ENCODE measurements around the gene GDPGP1. TPM values are rescaled to one million over a fixed set of nuclear protein-coding genes. Genes with fewer than 3 reads are reported as not detected.

GDPGP1 gene
- total RNA-seq, 1 donor = 3.7 TPM

DNA sequence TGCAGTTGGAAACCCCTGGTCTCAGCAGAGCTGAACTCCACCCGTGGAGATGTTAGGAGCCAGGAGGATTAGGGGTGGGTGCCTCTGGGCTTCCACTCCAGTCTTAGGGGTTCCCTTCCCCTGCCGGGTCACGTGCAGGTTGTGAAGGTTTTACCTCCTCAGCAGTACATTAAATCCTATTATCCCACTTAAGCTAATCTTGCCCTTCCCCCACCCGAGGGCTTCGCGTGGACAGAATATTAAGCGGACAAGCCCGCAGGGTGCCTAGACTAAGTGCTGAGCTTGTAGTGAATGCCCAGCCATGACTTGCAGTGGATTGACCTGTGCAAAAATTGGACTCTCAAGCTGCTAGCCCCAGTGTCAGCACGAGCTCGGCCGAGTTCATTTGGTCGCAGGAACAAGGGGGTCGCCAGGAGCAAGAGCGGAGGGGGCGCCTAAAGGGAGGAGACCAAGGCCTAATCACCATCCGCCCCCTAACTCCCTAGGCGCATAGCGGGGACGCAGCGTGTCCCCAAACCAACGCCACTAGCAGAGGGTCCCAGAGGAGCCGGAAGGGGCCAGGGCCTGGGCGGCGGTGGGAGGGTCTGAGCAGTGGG is 33.4 kb upstream of the GDPGP1 start:
- Histone ChIP-seq H3K4me1 (ENCODE audit: insufficient read depth, low read length) (peaks cover 31% of the 10 kb centered on the region), H3K4me3 (ENCODE audit: low read length) (peak overlapping the region; percentile 64), H3K9me3 (ENCODE audit: low read depth, low read length) (no peaks in the 10 kb centered on the region), H3K27me3 (ENCODE audit: insufficient read depth, low read length) (no peaks in the 10 kb centered on the region)

DNA sequence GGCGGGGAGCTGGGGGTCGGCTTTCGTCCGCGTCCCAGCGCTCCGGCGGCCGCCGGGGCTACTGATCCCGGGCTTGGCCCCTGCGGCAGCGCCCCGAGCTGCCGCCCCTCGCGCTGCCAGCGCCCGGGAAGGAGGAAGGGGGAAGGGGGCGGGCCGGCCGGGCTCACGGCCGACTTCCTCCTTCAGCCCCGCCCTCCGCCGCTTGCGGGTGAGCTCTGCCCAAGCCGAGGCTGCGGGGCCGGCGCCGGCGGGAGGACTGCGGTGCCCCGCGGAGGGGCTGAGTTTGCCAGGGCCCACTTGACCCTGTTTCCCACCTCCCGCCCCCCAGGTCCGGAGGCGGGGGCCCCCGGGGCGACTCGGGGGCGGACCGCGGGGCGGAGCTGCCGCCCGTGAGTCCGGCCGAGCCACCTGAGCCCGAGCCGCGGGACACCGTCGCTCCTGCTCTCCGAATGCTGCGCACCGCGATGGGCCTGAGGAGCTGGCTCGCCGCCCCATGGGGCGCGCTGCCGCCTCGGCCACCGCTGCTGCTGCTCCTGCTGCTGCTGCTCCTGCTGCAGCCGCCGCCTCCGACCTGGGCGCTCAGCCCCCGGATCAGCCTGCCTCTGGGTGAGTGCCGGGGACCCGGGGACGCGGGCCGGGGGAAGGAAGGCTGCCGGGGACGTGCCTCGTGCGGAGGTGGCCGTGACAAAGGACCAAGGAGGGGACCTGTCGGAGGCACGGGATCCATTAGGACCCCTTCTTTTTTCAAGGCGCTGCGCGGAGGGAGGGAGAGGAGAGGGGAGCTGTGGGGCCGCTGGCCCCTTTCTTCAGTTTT is 32.7 kb upstream of the GDPGP1 start, which contains the start of gene SEMA4B:
Gene SEMA4B (plus strand): TSS at position 201 of the 814 bp plus-strand sequence. CDS start 249 bp downstream, at position 450.
- H3K9me3 ChIP-seq (ENCODE audit: low read depth, low read length) = no peaks in the 10 kb centered on the region
- peak within 1 kb of the TSS; percentile 64 for H3K4me3 ChIP-seq (ENCODE audit: low read length)
- peaks cover 38% of the 10 kb centered on the region for H3K4me1 ChIP-seq (ENCODE audit: insufficient read depth, low read length)
- no peaks in the 10 kb centered on the region for H3K27me3 ChIP-seq (ENCODE audit: insufficient read depth, low read length)

DNA sequence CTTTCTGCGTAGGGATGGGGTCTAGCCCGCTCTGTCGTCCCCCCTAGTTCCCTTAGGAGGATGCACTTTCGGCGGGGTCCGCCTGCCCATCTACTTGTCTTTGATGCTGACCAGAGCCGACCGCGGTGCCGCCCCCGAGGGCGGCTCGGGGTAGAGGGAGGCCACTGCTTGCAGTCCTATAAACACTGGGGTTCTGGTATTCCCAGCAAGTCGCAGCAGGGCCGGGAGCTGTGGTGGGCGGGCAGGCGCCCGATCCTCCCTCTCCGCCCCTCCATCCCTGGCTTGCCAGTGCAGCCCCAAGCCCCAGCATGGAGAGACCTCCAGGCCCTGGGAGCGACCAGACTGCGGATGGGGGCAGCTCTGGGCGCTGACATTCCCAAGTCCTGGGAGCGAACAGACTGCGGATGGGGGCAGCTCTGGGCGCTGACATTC is 32.0 kb upstream of the GDPGP1 start:
- H3K9me3 ChIP-seq (ENCODE audit: low read depth, low read length) = no peaks in the 10 kb centered on the region
- H3K4me3 ChIP-seq (ENCODE audit: low read length) = peak overlapping the region; percentile 64
- H3K4me1 ChIP-seq (ENCODE audit: insufficient read depth, low read length) = peaks cover 41% of the 10 kb centered on the region
- no peaks in the 10 kb centered on the region for H3K27me3 ChIP-seq (ENCODE audit: insufficient read depth, low read length)

DNA sequence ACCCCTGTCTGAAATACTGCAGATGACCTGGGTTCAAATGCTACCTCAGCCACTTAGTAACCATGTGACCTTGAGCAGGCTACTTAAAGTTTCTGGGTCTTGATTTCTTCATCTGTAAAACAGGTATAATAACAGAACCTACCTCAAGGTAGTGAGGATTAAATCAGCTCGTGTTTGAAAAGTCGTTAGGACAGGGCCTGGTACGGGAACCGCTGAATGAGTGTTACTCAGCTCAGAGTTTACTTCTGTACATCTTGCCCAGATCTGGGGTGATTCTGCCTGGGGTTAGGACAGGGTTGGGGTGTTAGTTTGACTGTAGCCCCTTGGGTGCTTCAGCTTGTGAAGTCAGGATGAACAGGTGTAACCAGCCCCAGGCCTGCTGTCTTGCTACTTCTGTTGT is 31.1 kb upstream of the GDPGP1 start:
- no peak overlapping the region for H3K4me3 ChIP-seq (ENCODE audit: low read length)
- H3K9me3 ChIP-seq (ENCODE audit: low read depth, low read length) = no peaks in the 10 kb centered on the region
- no peaks in the 10 kb centered on the region for H3K27me3 ChIP-seq (ENCODE audit: insufficient read depth, low read length)
- H3K4me1 ChIP-seq (ENCODE audit: insufficient read depth, low read length) = peaks cover 41% of the 10 kb centered on the region

DNA sequence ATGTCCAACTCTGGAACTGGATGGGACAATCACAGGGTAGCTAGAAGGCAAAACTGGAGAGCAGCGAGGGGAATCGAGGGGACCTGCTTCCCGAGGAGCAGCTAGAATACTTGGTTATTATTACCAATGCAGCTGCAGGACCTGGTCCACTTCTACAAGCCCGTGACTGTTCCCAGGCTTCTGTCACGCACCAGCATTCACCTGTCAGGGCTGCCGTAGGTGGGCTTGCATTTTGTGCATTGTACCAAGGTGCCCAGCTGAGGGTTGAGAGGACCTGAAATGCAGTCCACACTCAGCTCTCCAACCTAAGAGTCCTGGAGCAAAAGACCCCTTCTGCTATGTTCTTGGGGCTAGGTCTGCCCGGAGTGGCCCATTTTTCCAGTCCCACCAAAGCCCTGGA is 30.5 kb upstream of the GDPGP1 start:
- H3K4me1 ChIP-seq (ENCODE audit: insufficient read depth, low read length) = peaks cover 41% of the 10 kb centered on the region
- no peak overlapping the region for H3K4me3 ChIP-seq (ENCODE audit: low read length)
- no peaks in the 10 kb centered on the region for H3K27me3 ChIP-seq (ENCODE audit: insufficient read depth, low read length)
- H3K9me3 ChIP-seq (ENCODE audit: low read depth, low read length) = no peaks in the 10 kb centered on the region

DNA sequence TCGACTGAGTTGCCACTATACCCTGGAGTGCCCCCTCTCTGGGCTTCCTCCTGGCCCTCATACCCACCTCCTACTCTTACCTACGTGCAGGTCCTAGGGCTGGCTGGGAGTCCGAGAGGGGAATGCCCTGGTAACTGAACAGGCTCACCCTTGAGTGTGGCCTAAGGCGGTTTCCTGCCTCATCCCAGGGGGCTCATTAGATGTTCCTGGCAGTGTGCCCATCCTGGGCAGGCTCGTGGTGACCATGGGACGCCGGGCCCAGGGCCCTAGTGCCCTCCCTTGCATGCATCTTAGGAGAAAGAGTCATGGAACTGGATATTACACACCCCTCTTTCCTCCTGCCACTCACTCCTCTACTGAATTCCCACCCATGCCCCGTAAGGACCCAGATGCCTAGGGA is 30.1 kb upstream of the GDPGP1 start:
- no peaks in the 10 kb centered on the region for H3K9me3 ChIP-seq (ENCODE audit: low read depth, low read length)
- no peak overlapping the region for H3K4me3 ChIP-seq (ENCODE audit: low read length)
- no peaks in the 10 kb centered on the region for H3K27me3 ChIP-seq (ENCODE audit: insufficient read depth, low read length)
- H3K4me1 ChIP-seq (ENCODE audit: insufficient read depth, low read length) = peaks cover 41% of the 10 kb centered on the region

DNA sequence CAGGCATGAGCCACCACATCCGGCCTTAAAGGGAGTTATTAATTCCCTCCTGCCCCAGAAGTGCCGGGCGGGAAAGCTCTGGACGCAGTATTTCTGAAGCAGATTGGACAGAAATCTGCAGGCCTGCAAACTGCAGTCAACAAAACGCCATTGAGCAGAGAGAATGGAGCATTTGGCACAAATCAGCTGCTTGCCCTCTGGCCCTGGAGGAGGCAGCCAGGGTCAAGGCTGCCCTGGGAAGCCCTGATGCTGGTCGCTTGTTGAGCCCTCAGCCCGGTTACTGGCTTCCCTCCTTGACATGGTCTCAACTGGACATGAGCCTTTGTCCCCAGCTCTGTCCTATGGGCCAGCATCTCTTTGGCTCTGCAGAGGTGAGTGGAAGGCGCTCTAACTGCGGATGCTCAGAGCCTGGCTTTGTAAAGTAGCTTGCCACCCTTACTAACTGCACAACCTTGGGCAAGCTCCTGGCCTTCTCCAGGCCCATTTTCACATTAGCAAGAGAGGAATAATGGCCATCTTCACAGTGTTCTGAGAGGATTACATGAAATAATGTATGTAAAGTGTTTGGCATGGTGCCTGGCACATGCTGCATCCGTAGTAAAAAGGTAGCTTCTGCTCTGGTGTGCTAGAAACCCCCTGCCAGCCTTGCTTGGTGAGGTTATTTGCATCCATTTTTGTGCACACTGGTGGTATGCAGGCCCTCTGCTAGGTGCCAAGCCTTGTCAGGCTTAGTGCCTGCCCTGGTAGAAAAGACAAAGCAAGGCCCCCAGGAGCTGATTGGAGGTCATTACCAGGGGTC is 28.8 kb upstream of the GDPGP1 start:
- H3K4me1 ChIP-seq (ENCODE audit: insufficient read depth, low read length) = peaks cover 45% of the 10 kb centered on the region
- H3K4me3 ChIP-seq (ENCODE audit: low read length) = no peak overlapping the region
- no peaks in the 10 kb centered on the region for H3K9me3 ChIP-seq (ENCODE audit: low read depth, low read length)
- H3K27me3 ChIP-seq (ENCODE audit: insufficient read depth, low read length) = no peaks in the 10 kb centered on the region

DNA sequence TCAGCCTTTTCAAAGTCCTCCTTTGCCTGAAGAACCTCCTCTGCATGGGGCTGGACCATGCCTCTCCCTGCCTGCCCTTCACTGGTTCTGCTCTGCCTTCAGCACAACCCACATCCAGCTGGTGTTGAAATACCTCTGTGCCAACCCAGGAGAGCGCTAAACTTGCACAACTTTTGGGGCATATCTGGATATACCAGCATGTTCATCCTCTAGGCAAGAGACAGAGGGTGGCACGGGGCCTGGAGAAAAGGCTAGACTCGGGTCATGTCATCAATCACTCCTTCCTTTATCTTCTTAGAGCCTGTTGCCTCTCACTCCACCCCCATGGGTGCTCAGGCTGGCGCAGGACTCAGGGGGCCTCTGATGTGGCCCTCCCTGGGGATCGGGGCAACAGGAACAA is 28.1 kb upstream of the GDPGP1 start:
- peaks cover 44% of the 10 kb centered on the region for H3K4me1 ChIP-seq (ENCODE audit: insufficient read depth, low read length)
- H3K4me3 ChIP-seq (ENCODE audit: low read length) = no peak overlapping the region
- H3K9me3 ChIP-seq (ENCODE audit: low read depth, low read length) = no peaks in the 10 kb centered on the region
- H3K27me3 ChIP-seq (ENCODE audit: insufficient read depth, low read length) = no peaks in the 10 kb centered on the region

DNA sequence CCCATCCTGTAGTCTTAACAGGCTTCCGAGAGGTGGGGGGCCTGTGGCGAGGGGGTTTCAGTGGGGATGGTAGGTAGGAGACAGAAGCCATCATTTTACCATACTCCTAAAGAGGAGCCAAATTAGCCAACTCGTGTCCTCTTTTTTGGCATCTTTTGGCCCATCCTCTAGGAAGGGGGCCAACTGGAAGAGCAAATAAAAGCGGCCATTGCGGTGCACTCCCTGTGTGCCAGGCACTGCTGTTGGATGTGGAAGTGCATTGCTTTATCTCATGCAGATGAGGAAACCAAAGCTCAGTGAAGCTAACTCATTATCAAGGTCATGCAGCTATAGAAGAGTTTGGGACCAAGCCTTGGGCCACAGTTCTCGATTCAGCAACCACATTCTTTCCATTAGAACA is 26.8 kb upstream of the GDPGP1 start:
- Histone ChIP-seq H3K4me1 (ENCODE audit: insufficient read depth, low read length) (peaks cover 50% of the 10 kb centered on the region), H3K27me3 (ENCODE audit: insufficient read depth, low read length) (no peaks in the 10 kb centered on the region), H3K4me3 (ENCODE audit: low read length) (no peak overlapping the region), H3K9me3 (ENCODE audit: low read depth, low read length) (no peaks in the 10 kb centered on the region)

DNA sequence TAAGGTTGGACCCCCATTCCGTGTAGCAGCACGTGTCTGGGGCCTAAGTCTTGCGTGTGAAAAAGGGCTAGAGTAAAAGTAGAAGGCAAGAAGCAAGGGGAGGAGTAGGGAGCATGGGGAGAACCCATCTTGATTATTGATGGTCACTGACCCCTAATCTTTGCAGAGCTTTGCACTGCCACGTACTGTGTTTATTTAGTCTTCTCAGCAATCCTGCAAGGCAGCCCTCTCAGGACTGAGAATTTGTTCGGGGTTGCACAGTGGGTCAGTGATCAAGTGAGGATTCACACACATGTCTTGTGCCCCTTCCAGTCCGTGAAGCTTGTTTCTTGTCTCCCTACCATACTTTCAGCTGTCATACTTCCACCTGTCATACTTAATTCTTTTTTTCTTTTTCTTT is 25.7 kb upstream of the GDPGP1 start:
- H3K9me3 ChIP-seq (ENCODE audit: low read depth, low read length) = no peaks in the 10 kb centered on the region
- no peak overlapping the region for H3K4me3 ChIP-seq (ENCODE audit: low read length)
- H3K27me3 ChIP-seq (ENCODE audit: insufficient read depth, low read length) = no peaks in the 10 kb centered on the region
- H3K4me1 ChIP-seq (ENCODE audit: insufficient read depth, low read length) = peaks cover 51% of the 10 kb centered on the region

DNA sequence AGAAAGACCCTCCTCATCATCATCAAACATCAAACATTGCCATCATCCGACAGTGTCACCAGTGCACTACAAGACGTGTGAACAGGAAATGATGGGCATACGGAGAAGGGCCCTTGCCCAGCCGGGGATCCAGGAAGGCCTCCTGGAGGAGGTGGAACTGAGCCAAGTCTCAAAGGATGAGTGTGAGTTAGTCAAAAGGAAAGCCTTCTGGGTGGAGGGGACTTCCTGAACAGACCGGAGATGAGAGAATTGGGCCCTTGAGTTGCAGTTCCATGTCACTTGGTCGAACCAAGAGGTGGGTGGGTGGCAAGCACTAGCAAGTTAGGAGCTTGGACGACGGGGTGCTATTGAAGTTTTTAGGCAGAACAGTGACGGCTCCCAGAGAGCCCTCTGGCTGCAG is 24.4 kb upstream of the GDPGP1 start:
- H3K4me3 ChIP-seq (ENCODE audit: low read length) = no peak overlapping the region
- no peaks in the 10 kb centered on the region for H3K9me3 ChIP-seq (ENCODE audit: low read depth, low read length)
- peaks cover 60% of the 10 kb centered on the region for H3K4me1 ChIP-seq (ENCODE audit: insufficient read depth, low read length)
- H3K27me3 ChIP-seq (ENCODE audit: insufficient read depth, low read length) = no peaks in the 10 kb centered on the region

DNA sequence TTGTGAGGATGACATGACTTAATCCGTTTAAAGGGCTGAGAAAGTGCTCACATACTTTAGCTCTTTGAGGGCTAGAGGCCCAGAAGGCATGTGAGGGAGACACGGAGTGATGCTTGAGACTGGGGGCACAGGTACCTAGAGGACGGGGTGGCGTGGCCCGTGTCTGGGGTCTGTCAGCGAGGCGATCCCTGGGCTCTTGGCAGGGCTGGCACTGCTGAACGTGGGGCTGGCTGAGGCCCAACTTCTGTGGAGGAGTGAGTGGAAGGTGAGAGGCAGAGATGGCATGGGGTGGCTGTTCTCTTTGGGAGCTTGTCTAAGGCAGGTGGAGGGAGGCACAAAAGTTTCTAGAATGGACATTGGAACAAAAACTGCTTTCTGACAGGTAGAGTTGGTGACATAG is 23.4 kb upstream of the GDPGP1 start:
- peaks cover 56% of the 10 kb centered on the region for H3K4me1 ChIP-seq (ENCODE audit: insufficient read depth, low read length)

DNA sequence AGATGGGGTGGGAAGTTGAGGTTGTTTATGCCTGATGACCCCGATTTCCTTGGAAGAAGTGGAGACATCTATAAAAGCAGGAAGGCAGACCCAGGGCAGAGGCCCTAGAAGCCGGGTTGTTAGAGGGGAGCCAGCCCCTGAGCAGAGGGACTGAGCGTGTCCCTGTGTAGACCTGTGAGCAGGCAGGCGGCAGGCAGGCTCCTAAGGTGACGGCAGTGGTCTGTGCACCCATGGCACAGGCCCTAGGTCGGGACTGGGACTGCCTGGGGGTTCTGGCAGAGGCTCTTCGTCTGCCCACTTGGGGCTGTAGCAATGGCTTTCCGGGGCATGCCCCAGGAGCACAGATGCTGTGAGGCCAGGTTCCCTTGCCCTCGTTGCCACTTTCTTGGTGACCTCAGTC is 23.0 kb upstream of the GDPGP1 start:
- Histone ChIP-seq H3K27me3 (ENCODE audit: insufficient read depth, low read length) (no peaks in the 10 kb centered on the region), H3K4me1 (ENCODE audit: insufficient read depth, low read length) (peaks cover 51% of the 10 kb centered on the region), H3K4me3 (ENCODE audit: low read length) (no peak overlapping the region), H3K9me3 (ENCODE audit: low read depth, low read length) (no peaks in the 10 kb centered on the region)

More for the DNA sequence above, 23.4 kb upstream of the GDPGP1 start:
- H3K9me3 ChIP-seq (ENCODE audit: low read depth, low read length) = no peaks in the 10 kb centered on the region
- H3K27me3 ChIP-seq (ENCODE audit: insufficient read depth, low read length) = no peaks in the 10 kb centered on the region
- H3K4me3 ChIP-seq (ENCODE audit: low read length) = no peak overlapping the region

DNA sequence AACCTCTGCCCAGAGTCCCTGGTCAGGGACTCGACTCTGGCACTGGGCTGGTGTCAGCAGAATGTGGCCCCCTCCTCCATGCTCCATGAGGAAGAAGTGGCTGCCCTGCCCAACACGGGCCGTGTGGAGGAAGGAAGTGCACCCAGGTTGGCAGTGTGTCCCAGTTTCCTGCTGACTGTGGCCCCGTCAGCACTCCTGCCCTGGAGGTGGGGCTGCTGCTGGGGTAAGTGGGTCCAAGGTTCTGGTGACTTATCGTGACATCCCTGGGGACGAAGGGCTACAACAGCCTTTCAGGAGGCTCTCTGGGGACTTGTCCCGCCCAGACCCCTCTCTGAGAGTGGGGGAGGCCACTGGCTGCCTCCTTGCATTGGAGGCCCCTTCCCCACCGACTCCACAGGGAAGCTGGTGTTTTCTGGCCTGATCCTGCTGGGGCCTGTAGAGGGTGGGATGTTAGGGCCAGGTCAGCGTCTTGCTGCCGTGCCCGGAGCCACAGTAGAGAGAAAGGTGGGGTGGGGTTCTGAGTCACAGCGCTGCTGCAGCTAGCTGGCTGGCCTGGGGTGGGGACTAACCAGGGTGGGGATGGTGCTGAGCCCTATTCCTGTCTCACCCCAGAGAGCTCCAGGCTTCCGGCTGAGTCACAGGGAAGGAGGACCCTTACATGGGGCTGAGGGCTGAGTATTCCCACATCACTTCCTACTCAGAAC is 22.4 kb upstream of the GDPGP1 start:
- no peaks in the 10 kb centered on the region for H3K27me3 ChIP-seq (ENCODE audit: insufficient read depth, low read length)
- H3K4me3 ChIP-seq (ENCODE audit: low read length) = no peak overlapping the region
- no peaks in the 10 kb centered on the region for H3K9me3 ChIP-seq (ENCODE audit: low read depth, low read length)
- peaks cover 46% of the 10 kb centered on the region for H3K4me1 ChIP-seq (ENCODE audit: insufficient read depth, low read length)
